Activated CD4-positive, alpha-beta T cell treated with anti-CD3 and anti-CD28 coated beads, Interleukin-2, Interleukin-6, amounts not matched to agents 100 ng/mL and 50 ng/mL, durations not matched to agents 16 hours and 8 hours (primary cell): Measurements from ENCODE around the gene C9orf72.
A peak's percentile ranks its signal among the peaks of the same experiment; 100 is the strongest.

Experiments
- DNase-seq: peaks from one replicate; pipeline ENCODE4 v3.0.0-alpha.2; 2020

Gene C9orf72

GRCh38 chr9:27573634-27574590 lies 631 bp upstream of the C9orf72 start:
- DNase-seq: peak; percentile 97

GRCh38 chr9:27572566-27572917 lies 739 bp downstream of the C9orf72 start:
- DNase-seq: peak; percentile 75

GRCh38 chr9:27572061-27572460 lies 1.2 kb downstream of the C9orf72 start:
- DNase-seq: no peak

- DNase-seq: no peak
Observed at GRCh38 chr9:27571011-27571410, 2.3 kb downstream of the C9orf72 start.

GRCh38 chr9:27569406-27569805 lies 3.9 kb downstream of the C9orf72 start:
- no peak for DNase-seq

GRCh38 chr9:27566118-27566517 lies 7.2 kb downstream of the C9orf72 start:
- DNase-seq: no peak

- no peak for DNase-seq
Observed at GRCh38 chr9:27565696-27566095, 7.6 kb downstream of the C9orf72 start.

- no peak for DNase-seq
Observed at GRCh38 chr9:27564670-27565069, 8.6 kb downstream of the C9orf72 start.

- DNase-seq: no peak
Observed at GRCh38 chr9:27563738-27564430, 9.4 kb downstream of the C9orf72 start.

GRCh38 chr9:27561685-27562084 lies 11.6 kb downstream of the C9orf72 start:
- peak; percentile 29 for DNase-seq

GRCh38 chr9:27560457-27560856 lies 12.8 kb downstream of the C9orf72 start:
- DNase-seq: no peak

GRCh38 chr9:27558307-27558706 lies 15.0 kb downstream of the C9orf72 start:
- DNase-seq: no peak

- DNase-seq: no peak
Observed at GRCh38 chr9:27556470-27556869, 16.8 kb downstream of the C9orf72 start.

- no peak for DNase-seq
Observed at GRCh38 chr9:27554712-27555111, 18.6 kb downstream of the C9orf72 start.

GRCh38 chr9:27549196-27549755 lies 24.0 kb downstream of the C9orf72 start:
- no peak for DNase-seq

- peak; percentile 34 for DNase-seq
Observed at GRCh38 chr9:27548055-27548741, 25.1 kb downstream of the C9orf72 start.

- DNase-seq: no peak
Observed at GRCh38 chr9:27545471-27545870, 27.8 kb downstream of the C9orf72 start.

- no peak for DNase-seq
Observed at GRCh38 chr9:27542508-27542907, 30.8 kb downstream of the C9orf72 start.

GRCh38 chr9:27541740-27542139 lies 31.5 kb downstream of the C9orf72 start:
- DNase-seq: no peak

- DNase-seq: no peak
Observed at GRCh38 chr9:27540502-27540901, 32.8 kb downstream of the C9orf72 start.

- no peak for DNase-seq
Observed at GRCh38 chr9:27539479-27540441, 33.5 kb downstream of the C9orf72 start.

- no peak for DNase-seq
Observed at GRCh38 chr9:27538647-27539046, 34.6 kb downstream of the C9orf72 start.
